CD4-positive, alpha-beta T cell treated with Interferon alpha-2 for 1 hour (primary cell): ENCODE measurements around the gene ZMYND8.
A peak's percentile ranks its signal among the peaks of the same experiment; 100 is the strongest.

Experiments
- DNase-seq, 2 donors: peaks; one replicate each; pipeline ENCODE4 v3.0.0-alpha.2; 2020 to 2022

Gene ZMYND8

DNA sequence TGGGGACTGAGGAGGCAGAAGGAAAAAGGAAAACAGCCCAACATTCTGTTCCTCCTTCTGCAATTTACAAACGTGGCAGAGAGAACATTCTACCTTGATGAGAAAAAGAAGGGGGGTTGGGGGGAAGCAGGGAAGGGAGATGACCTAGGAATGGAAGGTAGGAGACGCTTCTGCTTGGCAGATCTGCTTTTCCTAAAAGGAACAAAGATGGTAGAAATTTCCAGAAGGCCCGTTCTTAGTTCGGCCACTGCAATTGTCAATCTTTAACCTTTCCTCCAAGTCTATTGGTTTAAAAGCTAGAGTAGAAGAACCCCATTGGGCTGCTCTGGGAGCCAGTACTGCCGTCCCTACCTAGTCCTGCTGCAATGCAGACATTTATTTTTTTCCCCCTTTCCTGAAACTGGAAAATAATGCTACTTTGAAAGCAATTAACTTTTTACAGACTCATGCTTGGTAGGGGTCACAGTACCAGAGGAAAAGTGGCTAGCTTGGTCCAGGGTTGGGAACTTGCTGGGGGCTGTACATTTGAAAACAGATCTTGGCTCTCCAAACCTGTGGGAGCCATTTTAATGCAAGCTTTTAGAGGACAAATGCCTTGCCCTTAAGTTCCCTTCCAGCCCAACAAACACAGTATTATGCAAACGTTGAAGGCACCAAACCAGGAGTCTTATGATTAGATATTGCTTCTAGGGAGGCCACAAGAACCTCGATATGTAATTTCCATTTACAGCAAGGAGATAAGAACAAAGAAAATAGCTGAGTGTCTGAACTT, 2.6 kb downstream of the ZMYND8 start:
- no peak for DNase-seq

DNA sequence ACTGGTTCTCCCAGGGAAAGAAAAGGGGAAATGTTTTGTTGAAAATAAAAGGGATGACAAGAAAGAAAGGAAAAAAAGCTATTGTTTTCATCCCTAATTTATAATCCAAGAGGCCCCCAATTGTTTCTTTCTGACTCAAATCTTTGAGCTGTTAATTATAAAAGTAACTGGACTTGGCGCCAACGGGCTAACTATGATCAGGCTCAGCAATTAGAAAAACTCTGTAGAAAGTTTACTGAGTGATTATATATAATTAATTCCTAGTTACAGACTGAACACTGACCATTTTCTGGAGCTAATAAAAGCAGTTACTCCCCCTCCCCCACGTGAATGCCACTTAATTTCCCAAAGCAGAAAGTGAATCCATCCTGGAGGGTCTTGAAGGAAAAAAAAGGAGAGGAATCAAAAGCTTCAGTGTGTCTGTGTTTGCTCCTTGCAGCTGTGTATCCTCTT, 3.2 kb downstream of the ZMYND8 start:
- DNase-seq, result no peak

DNA sequence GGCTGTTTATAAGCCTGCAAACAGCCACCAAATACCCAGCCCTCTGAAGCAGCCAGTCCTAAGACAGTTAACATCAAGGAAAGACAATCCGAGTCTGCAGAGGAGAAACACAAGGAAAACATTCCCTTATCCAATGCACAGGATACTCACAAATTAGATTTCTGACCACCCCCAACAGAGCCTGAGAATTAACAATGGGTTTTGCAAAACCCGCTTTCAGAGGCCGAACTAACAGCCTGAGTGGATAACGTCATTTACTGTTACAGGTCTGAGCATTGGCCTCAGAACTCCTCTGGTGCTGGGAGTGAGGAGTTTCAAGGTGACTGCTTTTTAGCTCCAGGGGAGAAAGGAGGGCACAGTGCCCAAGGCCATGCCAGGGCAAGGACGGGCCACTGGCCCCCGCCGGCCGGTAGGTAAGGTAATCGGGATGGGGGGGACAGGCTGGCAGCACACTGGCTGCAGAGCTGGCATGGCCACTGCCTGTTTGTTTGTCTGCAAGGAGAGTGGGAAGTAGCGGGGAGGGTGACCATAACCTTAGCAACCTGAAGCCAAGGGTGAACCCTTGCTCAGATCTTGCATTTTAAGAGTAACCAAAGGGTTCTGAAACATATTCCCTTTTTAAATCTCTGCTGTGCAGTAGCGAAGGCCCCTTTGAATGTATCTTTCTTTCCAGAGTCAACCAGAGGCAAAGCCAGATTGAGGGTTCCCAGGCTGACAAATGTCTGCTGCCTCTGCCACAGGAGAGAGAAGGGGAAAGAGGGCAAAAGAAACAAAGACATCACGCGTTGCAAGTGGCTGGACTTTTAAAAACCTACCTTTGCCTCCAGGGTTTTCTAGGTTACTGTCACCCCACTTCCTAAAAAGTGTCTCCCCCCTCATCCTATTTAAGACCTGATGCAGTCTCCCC, 3.9 kb downstream of the ZMYND8 start:
- DNase-seq, result no peak

DNA sequence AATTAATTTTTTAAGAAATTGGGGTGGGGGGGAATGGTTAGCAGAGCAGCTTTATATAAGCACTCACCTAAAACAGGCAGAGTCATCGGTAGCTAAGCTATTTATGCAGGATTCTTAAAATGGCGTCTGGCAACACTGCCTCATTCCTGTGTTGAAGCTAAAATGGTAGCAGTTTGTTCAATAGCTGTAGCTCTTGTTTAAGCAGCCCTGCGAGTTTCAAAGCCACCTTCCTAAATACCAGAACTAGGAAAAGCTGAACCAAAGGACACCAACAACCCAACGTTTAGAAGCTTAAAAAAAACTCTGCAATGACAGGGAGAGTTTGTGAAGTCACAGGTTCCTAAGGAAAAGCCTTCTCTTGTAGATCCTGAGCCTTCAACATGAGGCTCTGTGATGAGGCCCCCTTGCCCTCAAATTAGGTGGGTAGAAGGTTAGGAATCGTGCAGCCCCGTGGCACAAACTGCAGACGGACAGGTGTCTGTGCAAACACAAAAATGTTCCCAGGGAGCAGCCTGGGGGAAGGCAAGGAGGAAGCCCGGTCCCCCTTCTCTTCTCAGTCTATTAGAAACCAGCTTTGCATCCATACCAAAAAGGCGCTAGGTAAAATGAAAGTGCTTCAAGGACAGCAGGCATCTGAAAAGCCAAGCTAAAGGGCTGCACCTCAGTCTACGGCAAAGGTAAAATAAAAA, 4.7 kb downstream of the ZMYND8 start:
- no peak for DNase-seq

DNA sequence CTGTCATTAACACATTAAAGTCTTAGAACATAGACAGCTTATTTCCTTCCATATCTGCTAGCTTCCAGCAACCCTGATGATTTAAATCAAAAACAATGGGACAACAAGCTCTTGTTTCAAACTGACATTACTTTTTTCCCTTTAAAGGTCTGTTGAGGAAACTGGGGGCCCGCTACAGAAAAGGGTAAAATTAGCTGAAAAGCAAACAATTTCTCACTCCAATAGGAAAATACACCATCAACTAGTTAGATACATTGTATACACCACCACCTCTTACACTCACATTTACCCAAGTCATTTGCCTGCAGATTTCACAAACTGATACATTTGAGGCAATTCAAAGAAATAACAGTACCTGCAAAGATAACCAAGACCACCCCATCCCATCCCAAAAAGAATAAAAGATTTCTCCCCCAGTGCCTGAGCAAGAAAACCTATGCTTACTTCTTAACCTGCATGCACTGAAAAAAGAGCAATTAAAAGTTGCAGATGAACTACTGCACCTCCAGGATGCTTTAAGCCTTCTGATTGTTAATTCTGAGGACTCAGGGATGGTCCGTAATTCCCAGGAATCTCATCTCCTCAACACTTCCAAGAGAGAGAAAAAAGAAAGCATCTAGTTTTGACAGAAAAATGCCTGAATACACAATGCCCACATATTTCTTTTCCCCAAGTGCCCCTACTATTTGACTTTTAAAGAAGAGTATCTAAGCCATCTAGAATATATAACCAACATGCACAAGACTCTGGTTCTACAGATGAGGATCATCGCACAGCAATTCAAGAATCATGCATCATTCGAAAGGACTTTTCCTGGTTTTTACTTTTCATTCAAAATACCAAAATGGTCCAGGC, 5.6 kb downstream of the ZMYND8 start:
- DNase-seq, result no peak

DNA sequence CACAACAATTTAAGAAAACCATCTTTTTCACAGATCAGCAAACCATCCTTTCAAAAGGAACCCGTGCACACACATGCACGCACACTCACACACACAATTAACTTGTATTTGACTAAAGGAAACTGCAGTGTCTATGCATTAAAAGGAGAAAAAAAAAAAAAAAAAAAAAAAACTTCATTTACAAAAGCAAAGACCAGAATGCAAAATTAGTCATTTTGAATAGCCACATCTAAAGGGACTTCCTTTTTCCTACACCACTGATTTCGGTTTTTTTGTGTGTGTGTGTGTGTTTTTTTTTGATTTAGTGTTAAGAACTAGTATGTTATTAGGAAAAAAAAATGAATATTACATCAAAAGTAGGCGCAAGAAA, 6.3 kb downstream of the ZMYND8 start:
- DNase-seq, result peak in 1 of 2 donors; percentile 40

DNA sequence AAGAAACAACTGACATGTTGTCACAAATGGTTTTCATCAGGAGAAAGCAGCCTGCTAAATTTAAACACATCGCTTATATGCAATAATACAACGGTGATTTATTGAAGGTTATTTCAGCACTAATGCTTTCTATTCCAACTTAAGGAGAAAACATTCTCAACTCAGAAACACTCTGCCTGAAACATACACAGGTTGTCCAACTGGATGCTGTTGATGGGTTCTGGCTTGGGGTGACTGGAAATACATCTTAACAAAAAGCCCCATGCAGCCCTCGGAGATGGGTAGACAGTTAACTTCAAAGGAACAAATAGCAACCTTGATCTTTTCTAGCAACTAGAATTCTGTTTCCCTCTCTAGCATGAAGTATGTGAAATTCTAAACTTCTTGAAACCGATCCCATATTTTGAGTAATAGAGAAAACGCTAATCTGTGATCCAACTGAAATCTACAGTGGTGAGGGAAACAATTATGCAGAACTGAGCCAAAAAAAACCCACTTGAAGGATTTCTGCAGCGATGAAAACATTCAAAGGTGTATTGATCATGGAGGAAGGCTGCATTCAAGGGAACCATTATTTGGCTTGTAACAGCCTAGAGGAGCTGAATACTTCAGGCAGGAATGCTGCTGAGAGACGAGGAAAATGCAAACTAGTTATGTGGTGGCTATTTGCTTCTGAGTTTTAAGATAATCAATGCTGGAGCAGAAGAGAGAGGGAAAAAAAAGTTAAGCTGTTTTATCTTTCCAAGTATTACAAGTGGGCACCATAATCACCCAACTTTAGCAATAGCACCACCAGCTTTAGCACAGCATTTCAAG, 6.9 kb downstream of the ZMYND8 start:
- no peak for DNase-seq

DNA sequence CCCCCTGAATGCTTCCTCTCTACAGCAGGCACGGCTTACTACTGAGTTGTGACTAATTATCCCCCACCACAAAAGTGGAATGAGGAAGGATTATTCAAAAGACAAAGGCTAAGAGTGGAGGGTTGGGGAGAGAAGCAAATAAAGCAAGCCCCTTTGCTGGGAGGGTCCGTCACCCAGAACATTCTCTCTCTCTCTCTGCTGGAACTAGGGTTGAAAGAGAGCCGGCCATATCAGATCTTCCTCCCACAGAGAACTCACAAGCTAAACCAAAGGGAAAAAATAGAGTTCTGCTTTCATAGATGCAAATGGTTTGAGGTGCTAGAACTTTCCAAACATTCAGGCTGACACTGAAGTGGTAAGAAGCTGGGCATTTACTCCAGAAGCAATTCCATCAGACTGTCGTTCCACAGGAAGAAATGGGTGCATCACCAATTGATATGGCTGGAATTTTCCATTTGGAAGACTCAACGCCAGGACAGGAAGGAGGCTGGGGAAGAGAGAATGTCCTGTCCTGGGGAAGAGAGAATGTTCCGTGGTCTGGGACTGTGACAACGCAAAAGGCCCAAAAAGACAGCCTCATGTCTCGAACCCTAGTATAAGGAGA, 7.9 kb downstream of the ZMYND8 start:
- no peak for DNase-seq

DNA sequence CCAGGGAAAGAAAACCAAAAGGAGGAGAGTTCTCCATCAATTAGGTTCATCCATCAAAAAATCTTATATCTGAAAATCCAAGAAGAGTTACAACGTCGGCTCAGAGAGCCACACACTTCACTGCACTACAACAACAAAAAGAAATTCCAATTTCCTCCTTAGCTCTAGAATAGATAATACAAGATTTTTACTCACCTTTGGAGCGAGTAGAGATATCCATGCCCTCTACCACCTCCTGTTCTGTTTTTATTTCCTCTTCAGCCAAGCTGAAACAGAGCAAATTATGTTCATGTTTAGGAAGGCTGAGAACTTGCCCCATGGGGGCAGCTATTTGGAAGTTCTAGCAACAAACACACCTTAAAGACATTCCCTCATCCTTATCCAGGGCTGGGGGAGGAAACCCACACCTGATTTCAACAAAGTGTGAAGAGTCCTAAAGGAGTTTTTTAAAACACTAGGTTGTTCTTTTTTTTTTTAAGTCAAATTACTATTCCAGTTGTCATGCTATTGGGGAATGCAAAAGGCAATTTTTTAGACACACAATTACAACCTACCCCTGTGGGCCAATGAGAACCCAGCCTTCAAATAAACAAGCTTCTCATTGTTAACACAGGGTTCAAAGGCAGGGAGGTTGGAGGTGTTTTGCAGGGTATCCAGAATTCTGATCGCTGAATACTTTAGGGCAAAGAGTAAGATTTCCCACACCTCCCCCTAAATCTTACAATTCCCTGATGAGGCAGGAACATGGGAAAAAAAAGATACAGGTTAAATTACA, 8.7 kb downstream of the ZMYND8 start:
- no peak for DNase-seq

DNA sequence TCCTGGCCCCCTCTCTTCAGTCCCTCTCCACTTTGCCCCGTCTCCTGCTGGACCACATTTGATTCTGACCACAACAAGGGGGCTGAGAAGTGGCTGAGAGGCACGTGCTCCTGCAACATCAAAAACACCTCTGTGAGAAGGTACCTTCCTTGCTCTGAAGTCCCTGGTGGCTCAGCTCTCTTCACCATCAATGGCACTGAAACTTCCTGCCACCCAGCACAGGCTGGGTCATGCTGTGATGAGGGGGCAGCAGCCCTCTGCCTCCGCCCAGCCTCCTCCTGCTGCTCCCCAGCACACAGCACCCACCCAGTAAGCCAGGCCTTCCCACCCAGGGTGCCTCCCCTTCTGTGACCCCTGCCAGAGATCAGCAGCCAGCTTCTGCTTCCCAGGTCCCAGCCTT, 10.3 kb downstream of the ZMYND8 start:
- no peak for DNase-seq

DNA sequence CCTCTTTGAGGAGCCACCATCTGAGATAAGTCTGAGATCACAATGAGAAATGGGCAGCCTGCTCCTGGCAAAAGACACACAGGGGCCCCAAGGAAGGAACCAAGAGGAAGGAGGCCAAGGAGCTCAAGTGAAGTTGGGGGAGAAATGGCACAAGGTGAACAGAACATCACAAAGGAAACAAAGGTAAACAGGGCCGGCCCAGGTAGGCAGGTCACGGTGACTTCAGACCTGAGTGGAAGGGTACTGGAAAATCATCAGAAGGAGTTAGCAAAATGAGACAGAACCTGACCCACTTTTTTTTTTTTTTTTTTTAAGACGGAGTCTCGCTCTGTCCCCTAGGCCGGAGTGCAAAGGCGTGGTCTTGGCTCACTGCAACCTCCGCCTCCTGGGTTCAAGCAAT, 11.3 kb downstream of the ZMYND8 start:
- DNase-seq, result no peak

DNA sequence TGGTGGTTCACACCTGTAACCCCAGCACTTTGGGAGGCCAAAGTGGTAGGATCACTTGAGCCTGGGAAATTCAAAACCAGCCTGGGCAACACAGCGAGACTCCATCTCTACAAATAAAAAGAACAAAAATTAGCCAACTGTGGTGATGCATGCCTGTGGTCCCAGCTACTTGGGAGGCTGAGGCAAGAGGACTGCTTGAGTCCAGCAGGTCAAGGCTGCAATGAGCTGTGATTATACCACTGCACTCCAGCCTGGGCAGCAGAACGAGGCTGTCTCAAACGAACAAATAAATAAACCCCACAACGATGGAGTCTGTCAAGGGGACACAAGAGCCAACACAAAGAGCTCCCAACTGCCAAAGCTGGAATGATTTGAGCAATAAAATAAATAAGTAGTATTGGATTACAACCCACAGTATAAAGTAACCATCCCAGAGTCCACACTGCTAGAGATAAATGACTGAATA, 13.5 kb downstream of the ZMYND8 start:
- no peak for DNase-seq

DNA sequence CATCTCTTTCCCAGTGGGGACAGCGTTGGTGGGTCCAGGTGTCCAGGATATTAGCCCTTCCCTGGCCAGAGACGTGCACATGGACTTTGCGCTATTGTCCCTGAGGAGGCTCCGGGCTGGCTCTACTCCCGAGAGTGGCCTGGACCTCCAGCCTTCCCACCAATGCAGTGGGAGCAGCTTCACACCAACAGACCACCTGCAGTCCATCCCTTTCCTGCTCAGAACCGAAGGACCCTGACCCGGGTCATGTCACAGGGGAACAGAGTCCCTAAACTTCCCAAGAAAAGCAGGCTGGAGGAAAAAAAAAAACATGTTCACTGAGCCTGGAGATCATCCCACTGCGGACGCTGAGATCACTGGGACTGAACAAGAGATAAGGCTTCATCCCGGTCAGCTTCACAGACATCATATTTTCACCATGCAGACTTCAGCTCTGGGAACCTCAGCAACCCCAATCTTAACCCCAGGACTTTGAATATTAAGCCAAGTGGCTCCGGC, 18.3 kb downstream of the ZMYND8 start:
- DNase-seq, result no peak

DNA sequence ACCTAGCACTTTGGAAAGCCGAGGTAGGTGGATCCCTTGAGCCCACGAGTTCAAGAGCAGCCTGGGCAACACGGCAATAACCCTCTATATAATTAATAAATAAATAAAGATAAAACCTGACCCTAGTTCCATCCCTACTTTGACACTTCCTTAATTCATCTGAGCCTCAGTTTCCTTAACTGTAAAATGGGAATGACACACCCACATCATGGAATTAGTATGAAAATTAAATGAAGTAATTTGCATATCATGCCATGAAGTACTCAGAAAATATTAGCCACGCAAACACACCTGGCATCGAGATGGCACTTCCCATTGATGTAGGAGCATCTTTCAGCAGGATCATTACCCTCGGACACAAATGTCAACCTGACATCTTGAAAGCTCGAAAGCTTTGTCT, 19.1 kb downstream of the ZMYND8 start:
- DNase-seq, result no peak

DNA sequence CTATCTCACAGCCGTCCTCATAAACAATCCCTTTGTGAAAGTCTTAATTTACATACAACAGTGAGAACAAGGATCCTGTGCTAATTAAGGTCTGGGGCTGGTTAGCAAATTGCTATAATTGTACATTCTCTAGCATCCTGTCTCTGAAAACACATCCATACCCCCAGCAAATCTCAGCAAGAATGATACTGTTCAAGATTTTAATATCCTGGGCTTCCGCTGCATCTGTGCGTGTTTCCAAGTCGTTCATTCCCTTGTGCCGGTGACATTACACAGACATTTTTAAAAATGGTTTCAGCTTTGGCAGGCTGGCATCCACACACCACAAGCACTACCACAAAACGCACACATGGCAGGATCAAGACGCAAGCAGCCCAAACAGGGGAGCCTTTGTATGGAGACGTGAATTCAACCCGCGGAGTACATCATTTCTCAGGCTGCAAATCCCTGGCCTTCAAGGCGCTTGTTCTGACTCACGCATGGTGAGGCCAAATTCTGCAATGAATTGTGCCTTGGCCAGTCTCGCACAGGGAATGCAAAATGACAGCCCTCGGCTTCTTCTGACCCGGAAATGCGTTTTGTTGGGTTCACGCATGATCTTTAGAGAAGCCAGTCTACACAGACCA, 20.3 kb downstream of the ZMYND8 start:
- DNase-seq, result no peak

DNA sequence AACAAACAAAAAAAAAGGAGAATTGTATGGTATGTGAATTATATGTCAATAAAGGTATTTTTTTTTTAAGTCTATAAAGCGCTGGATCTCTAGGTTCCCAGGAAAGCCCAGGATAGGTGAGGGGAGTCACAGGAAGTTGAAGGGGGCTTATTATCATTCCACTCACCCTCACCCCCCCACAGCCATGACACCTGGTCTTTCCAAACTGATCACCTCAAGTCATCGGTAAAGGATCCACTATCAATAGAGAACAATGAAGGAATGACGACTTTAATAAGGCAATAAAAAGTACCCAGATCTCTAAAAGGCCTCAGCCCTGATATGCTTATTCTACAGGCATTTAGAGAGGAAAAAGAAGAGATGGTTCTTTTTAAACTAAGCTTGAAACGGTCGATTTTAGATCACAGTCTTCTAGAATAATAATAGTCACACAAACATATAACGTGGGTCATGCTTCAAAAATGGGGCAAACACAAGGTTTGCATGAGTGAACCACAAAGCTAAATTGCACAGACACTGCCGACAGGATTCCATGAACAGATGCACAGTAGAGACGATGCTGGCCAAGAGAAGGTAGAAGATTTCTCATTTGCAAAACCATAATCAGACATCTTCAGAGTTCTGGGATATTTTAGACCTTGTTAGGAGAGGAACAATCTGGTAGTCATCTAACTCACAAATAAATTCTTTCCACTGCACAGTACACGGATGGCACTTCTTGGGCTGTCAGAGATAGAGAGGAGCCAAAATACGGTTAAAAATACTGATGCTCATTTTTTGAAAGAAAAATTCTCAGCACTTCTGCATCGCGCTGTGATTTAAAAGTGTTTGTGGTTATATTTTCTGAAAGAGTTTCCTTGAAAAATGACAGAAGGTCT, 21.0 kb downstream of the ZMYND8 start:
- no peak for DNase-seq

DNA sequence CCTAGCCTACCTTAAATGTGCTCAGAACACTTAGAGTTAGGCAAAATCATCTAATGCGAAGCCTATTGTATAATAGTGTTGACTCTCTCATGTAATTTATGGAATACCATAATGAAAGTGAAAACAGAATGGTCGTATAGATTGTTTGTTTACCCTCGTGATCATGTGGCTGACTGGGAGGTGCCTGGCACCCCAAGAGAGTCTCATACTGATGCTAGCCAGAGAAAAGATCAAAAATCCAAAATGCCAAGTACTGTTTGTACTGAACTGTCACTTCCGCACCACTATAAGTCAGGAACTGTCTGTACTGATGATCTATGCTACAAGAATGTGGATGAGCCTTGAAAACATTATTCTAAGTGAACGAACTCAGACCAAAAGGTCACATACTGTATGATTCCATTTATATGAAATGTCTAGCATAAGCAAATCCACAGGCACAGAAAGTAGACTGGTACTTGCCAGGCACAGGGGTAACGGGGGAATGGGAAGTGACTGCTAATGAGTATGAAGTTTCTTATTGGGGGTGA, 22.4 kb downstream of the ZMYND8 start:
- no peak for DNase-seq
